HepG2 (cell line): ENCODE results near the gene DDX23. TPM values are rescaled to one million over a fixed set of nuclear protein-coding genes. Genes with fewer than 3 reads are reported as not detected.
A peak's percentile ranks its signal among the peaks of the same experiment; 100 is the strongest.

ENCODE experiments used
- ATAC-seq: fragments of 200-7000 bp; cut with Tn5 transposase; 3 replicates; pipeline ENCODE4 v1.9.1; 2020; ENCODE audit warnings: mild to moderate bottlenecking, moderate library complexity
- BruUV-seq: library from RNA; stranded (reverse); fragments of 400-500 nt; replicated peaks from 2 replicates; lab custom pipeline; 2021; lab: Mats Ljungman, UMichigan
- CTCF ChIA-PET: fragments of 300-600 bp; formaldehyde crosslinking; extraction: SDS; loops from one replicate; lab custom pipeline; 2021; ENCODE audit warnings: low total read pairs, inconsistent platforms, low intra/inter-chr PET ratio; lab: Yijun Ruan, JAX
- POLR2A ChIA-PET: fragments of 350-600 bp; sonication (Branson Sonifier 250); formaldehyde crosslinking; loops from one replicate; lab custom pipeline; 2020; ENCODE audit warnings: antibody characterized with exemption, inconsistent platforms; lab: Yijun Ruan, JAX
- DNase-seq: peaks from one replicate; pipeline ENCODE4 v3.0.0-alpha.2; 2015; ENCODE audit warnings: low spot score
- FAIRE-seq: peaks from 3 replicates; lab custom pipeline; 2011; peaks lifted over from hg19 to GRCh38; lab: Jason Lieb, UNC
- H2AFZ ChIP-seq: one replicate; pipeline ENCODE4 v1.6.1; 2011; ENCODE audit warnings: low read length, inconsistent platforms
- H3K27ac ChIP-seq: fragments of 300-600 bp; 3 replicates; pipeline ENCODE4 v1.8.0; 2011; ENCODE audit warnings: mixed run types, mild to moderate bottlenecking, mixed read lengths, low read length, inconsistent platforms; ENCODE audit not compliant: insufficient read depth; ENCODE audit errors: extremely low read length
- H3K27me3 ChIP-seq, 2 experiments: fragments of 200-600 bp in 1 of 2; 2 replicates in 1 of 2; 3 replicates in 1 of 2; pipeline versions ENCODE4 v1.6.0 to v1.8.0; 2011; ENCODE audit warnings: low read length in 2 of 2, mild to moderate bottlenecking in 2 of 2, moderate library complexity in 2 of 2, inconsistent platforms in 1 of 2; ENCODE audit not compliant: insufficient read depth in 2 of 2, control insufficient read depth in 1 of 2
- H3K36me3 ChIP-seq, 2 experiments: fragments of 200-600 bp in 1 of 2; replicated peaks in 1 of 2; 2 replicates in 1 of 2; 3 replicates in 1 of 2; pipeline versions ENCODE4 v1.5.1 to v1.8.0; 2011; ENCODE audit warnings: low read length in 2 of 2, inconsistent platforms in 1 of 2; ENCODE audit not compliant: insufficient read depth in 2 of 2, control insufficient read depth in 1 of 2
- H3K4me1 ChIP-seq: 2 replicates; pipeline ENCODE4 v1.5.1; 2012; ENCODE audit warnings: low read length, inconsistent platforms; ENCODE audit not compliant: insufficient read depth
- H3K4me2 ChIP-seq: 2 replicates; pipeline ENCODE4 v1.6.0; 2011; ENCODE audit warnings: low read depth, low read length, inconsistent platforms
- H3K4me3 ChIP-seq, 3 experiments: fragments of 200-600 bp in 1 of 3; sonication (generic), shearing (Covaris generic) in 1 of 3; replicated peaks in 1 of 3; 2 replicates each; pipeline ENCODE4 v1.5.1; 2011 to 2016; ENCODE audit warnings: low read length in 3 of 3, inconsistent platforms in 2 of 3, low read depth in 2 of 3, mild to moderate bottlenecking in 2 of 3, control low read depth in 1 of 3, mixed read lengths in 1 of 3; ENCODE audit not compliant: insufficient read depth in 1 of 3
- H3K79me2 ChIP-seq: one replicate; pipeline ENCODE4 v1.6.1; 2011; ENCODE audit warnings: low read length, inconsistent platforms; ENCODE audit not compliant: insufficient read depth
- H3K9ac ChIP-seq: 2 replicates; pipeline ENCODE4 v1.6.0; 2011; ENCODE audit warnings: mild to moderate bottlenecking, low read depth, low read length, inconsistent platforms; ENCODE audit not compliant: insufficient read depth
- H3K9me3 ChIP-seq: 2 replicates; pipeline ENCODE4 v1.5.1; 2012; ENCODE audit warnings: mild to moderate bottlenecking, low read length
- H4K20me1 ChIP-seq: 2 replicates; pipeline ENCODE4 v1.6.0; 2011; ENCODE audit warnings: inconsistent platforms, mild to moderate bottlenecking, low read length, moderate library complexity; ENCODE audit not compliant: insufficient read depth
- FOSL2 ChIP-seq: sonication (generic); formaldehyde crosslinking; IDR thresholded peaks from 2 replicates; pipeline ENCODE4 v1.4.0; 2020; ENCODE audit warnings: missing genetic modification reagents
- HNRNPL ChIP-seq: fragments of 200-400 bp; formaldehyde crosslinking; IDR thresholded peaks from 2 replicates; pipeline ENCODE4 v1.6.1; 2017; ENCODE audit warnings: mild to moderate bottlenecking, low read depth, low read length
- TARDBP ChIP-seq: sonication (generic); formaldehyde crosslinking; IDR thresholded peaks from 2 replicates; pipeline ENCODE4 v1.8.0; 2022; ENCODE audit warnings: mild to moderate bottlenecking, missing genetic modification reagents
- TEAD3 ChIP-seq: optimal IDR thresholded peaks from 2 replicates; pipeline ENCODE3; 2016; ENCODE audit warnings: borderline replicate concordance
- ZFP36L2 ChIP-seq: sonication (generic); formaldehyde crosslinking; IDR thresholded peaks from 2 replicates; pipeline ENCODE4 v1.4.0; 2020; ENCODE audit warnings: missing genetic modification reagents
- ZFY ChIP-seq: sonication (generic); formaldehyde crosslinking; IDR thresholded peaks from 2 replicates; pipeline ENCODE4 v1.4.0; 2020; ENCODE audit warnings: missing genetic modification reagents
- ZNF263 ChIP-seq: sonication (generic); formaldehyde crosslinking; IDR thresholded peaks from 2 replicates; pipeline ENCODE4 v1.4.0; 2020; ENCODE audit warnings: missing genetic modification reagents
- ZNF407 ChIP-seq: sonication (generic); formaldehyde crosslinking; IDR thresholded peaks from one replicate; pipeline ENCODE4 v1.5.1; 2020; ENCODE audit warnings: mild to moderate bottlenecking, missing genetic modification reagents; ENCODE audit errors: not compliant biosample characterization
- ZNF768 ChIP-seq: sonication (generic); formaldehyde crosslinking; IDR thresholded peaks from 2 replicates; pipeline ENCODE4 v1.4.0; 2020; ENCODE audit warnings: missing genetic modification reagents
- ZSCAN21 ChIP-seq: sonication (generic); formaldehyde crosslinking; IDR thresholded peaks from 2 replicates; pipeline ENCODE4 v1.8.0; 2022; ENCODE audit warnings: mild to moderate bottlenecking, missing genetic modification reagents, moderate library complexity, borderline replicate concordance
- WGBS: methylation state at CpG from one replicate; pipeline ENCODE4 v1.1.6; 2017; ENCODE audit warnings: low lambda C conversion rate; 5-methylcytosine and 5-hydroxymethylcytosine counted together
- in situ Hi-C: cut with HindIII; loops from 2 replicates; pipeline ENCODE4 v1.10.0; 2017; ENCODE audit warnings: low pct_unique_long_range_greater_than_20kb; ENCODE audit not compliant: extremely low pct_ligation_motif_present
- intact Hi-C: fragments of 100-400 bp; cut with micrococcal nuclease; formaldehyde crosslinking; loops from one replicate; pipeline ENCODE4 v1.10.0; 2022; ENCODE audit not compliant: unreplicated experiment
- polyA plus RNA-seq, 8 experiments: library from polyadenylated mRNA; depleted of rRNA in 3 of 8; stranded (reverse) in 7 of 8; unstranded in 1 of 8; fragments of >200 nt; fragmentation: Illumina TruSeq in 4 of 8; extraction: Trizol in 4 of 8; gene quantifications; 2 replicates each; pipeline versions ENCODE4 v1.2.1 to v1.2.3, GENCODE V29; 2011 to 2016; ENCODE audit warnings: low read depth in 4 of 8, missing spikeins in 1 of 8, mixed read lengths in 1 of 8; ENCODE audit not compliant: insufficient read depth in 1 of 8
- total RNA-seq, 5 experiments: library from RNA; depleted of rRNA; stranded (reverse); fragments of >200 nt; fragmentation: Illumina TruSeq; extraction: Trizol; gene quantifications; 2 replicates each; pipeline ENCODE4 v1.2.3, GENCODE V29; 2016; ENCODE audit warnings: low read depth in 1 of 5
- TF ChIP-seq, protein P1 (sequence below): sonication (generic); formaldehyde crosslinking; conservative IDR thresholded peaks from 2 replicates; pipeline ENCODE4 v1.8.1; 2023; ENCODE audit warnings: missing genetic modification reagents

The DDX23 gene
- total and polyA plus RNA-seq, 2 of the 13 experiments (the other 11 are each of a cell fraction or from before 2014, with no cell fraction given): 35.7 to 90.0 TPM

GRCh38 chr12:48787791-48788523, 64.0 kb downstream of the DDX23 start:
- peak; percentile 13 for ATAC-seq
- BruUV-seq: no TSS peak
- TF ChIP-seq, protein P1, sequence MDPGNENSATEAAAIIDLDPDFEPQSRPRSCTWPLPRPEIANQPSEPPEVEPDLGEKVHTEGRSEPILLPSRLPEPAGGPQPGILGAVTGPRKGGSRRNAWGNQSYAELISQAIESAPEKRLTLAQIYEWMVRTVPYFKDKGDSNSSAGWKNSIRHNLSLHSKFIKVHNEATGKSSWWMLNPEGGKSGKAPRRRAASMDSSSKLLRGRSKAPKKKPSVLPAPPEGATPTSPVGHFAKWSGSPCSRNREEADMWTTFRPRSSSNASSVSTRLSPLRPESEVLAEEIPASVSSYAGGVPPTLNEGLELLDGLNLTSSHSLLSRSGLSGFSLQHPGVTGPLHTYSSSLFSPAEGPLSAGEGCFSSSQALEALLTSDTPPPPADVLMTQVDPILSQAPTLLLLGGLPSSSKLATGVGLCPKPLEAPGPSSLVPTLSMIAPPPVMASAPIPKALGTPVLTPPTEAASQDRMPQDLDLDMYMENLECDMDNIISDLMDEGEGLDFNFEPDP (CRISPR knock-in tag): 0 out of 2 replicates have a peak, but pooled peaks have one; percentile 61
- 0 out of 2 replicates have a peak, but pooled peaks have one; percentile 0 for TF ChIP-seq ZNF263 (CRISPR knock-in tag)
- no peak for TF ChIP-seq ZSCAN21 (CRISPR knock-in tag)
- TF ChIP-seq TARDBP (CRISPR knock-in tag): 0 out of 2 replicates have a peak, but pooled peaks have one; percentile 12
- no peak for TF ChIP-seq ZFP36L2
- no peak for TF ChIP-seq ZNF407
- TF ChIP-seq HNRNPL: 0 out of 2 replicates have a peak, but pooled peaks have one; percentile 28
- TF ChIP-seq ZNF768 (CRISPR knock-in tag): 0 out of 2 replicates have a peak, but pooled peaks have one; percentile 12
- TF ChIP-seq ZFY (CRISPR knock-in tag): peak; percentile 23; the same call in 1 of the 2 replicates
- TF ChIP-seq FOSL2 (CRISPR knock-in tag): no peak
- TF ChIP-seq TEAD3: peak; percentile 11

More at GRCh38 chr12:48787791-48788523, 64.0 kb downstream of the DDX23 start:
- H3K27me3 ChIP-seq: no peaks in the 10 kb centered on the region
- peak overlapping the region; percentile 90 for H3K4me2 ChIP-seq
- no peak overlapping the region for H2AFZ ChIP-seq
- WGBS: 5% methylated on average over 10 of the region's 11 CpGs
- peaks cover 29% of the 10 kb centered on the region for H3K4me1 ChIP-seq
- no peak for FAIRE-seq
- in situ Hi-C loops: no loop called here
- intact Hi-C loops: no loop called here
- 0 out of 5 replicates have a peak, but pooled peaks cover 0 to 5% of the 10 kb centered on the region in 2 experiments for H3K36me3 ChIP-seq
- ChIA-PET POLR2A (interaction anchor here (2.0 kb wide), 1 partner anchor 106 kb away, joined by 6 read pairs; the partner anchor contains the start of gene KANSL2), CTCF (no interaction called here)
- H3K4me3 ChIP-seq: peak overlapping the region; percentile 70 to 90 (median 73)
- peaks cover 3% of the 10 kb centered on the region for H3K79me2 ChIP-seq
- H4K20me1 ChIP-seq: no peaks in the 10 kb centered on the region
- no peak for DNase-seq
- peak overlapping the region; percentile 73; the same call in 1 of the 2 replicates for H3K9ac ChIP-seq
- no peak overlapping the region for H3K27ac ChIP-seq
- no peaks in the 10 kb centered on the region for H3K9me3 ChIP-seq
